HG02623 (cell line): ENCODE measurements around the gene THRSP.
"Not testable (repeated sequence)": the region's sequence is repeated elsewhere in the genome, so short reads cannot be mapped to it uniquely, and the experiment has no call there.

Source experiments
- ATAC-seq: cut with Tn5 transposase; IDR thresholded peaks from one replicate; pipeline ENCODE4 v1.9.1; 2021; ENCODE audit warnings: moderate library complexity; ENCODE audit not compliant: unreplicated experiment

The THRSP gene, protein sequence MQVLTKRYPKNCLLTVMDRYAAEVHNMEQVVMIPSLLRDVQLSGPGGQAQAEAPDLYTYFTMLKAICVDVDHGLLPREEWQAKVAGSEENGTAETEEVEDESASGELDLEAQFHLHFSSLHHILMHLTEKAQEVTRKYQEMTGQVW

DNA sequence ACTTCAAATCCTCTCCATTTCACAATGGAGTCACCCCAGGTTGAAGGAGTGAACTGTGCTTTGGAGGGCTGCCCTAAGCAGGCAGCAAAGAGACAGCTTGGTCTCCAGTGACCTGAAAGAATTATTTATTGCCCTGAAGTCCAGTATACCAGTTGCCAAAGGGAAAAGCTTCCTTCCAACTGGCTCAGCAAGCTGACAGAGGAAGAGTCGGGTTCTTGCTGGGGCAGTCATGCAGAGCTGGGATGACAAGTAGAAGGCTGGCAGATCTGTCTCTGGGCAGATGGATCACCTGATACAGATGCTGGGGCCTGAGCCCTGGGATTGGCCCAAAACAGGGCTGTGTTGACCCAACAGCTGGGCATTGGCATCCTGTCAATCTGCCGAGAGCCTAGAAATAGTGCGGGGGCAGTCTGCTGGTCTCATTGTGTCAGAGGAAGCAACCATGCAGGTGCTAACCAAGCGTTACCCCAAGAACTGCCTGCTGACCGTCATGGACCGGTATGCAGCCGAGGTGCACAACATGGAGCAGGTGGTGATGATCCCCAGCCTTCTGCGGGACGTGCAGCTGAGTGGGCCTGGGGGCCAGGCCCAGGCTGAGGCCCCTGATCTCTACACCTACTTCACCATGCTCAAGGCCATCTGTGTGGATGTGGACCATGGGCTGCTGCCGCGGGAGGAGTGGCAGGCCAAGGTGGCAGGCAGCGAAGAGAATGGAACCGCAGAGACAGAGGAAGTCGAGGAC is at the start of gene THRSP:
THRSP (plus strand) TSS at position 422 of the 742 bp plus-strand sequence; CDS start at position 443, 21 bp downstream.
- ATAC-seq, result no peak

DNA sequence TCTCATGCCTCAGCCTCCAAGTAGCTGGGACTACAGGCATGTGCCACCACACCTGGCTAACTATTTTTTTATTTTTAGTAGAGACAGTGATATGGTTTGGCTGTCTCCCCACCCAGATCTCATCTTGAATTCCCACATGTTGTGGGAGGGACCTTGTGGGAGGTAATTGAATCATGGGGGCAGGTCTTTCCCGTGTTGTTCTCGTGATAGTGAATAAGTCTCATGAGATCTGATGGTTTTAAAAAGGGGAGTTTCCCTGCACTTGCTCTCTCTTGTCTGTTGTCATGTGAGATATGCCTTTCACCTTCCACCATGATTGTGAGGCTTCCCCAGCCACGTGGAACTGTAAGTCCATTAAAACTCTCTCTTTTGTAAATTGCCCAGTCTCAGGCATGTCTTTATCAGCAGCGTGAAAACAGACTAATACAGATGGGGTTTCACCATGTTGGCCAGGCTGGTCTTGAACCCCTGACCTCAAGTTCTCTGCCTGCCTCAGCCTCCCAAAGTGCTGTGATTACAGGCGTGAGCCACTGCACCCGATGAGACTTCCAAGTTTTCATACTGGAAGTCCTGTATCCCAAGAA is 48.6 kb upstream of the THRSP start:
- not testable (repeated sequence) for ATAC-seq

DNA sequence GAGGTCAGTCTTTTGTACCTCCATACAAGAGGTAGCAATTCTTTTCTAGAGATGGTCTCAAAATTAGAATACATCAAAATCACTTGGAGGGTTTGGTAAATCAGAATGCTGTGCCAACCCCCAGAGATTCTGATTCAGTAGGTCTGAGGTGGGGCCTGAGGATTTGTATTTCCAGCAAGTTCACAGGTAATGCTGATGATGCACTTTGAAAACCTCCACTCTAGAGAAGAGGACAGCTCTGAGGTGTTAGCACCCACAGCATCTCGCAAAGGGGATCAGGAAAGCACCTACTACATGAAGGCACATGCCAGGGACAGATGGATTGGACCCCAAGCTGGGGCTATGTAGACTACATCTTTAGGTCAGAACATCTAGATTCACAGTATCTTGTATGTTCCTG is 47.8 kb upstream of the THRSP start:
- ATAC-seq, result no peak

DNA sequence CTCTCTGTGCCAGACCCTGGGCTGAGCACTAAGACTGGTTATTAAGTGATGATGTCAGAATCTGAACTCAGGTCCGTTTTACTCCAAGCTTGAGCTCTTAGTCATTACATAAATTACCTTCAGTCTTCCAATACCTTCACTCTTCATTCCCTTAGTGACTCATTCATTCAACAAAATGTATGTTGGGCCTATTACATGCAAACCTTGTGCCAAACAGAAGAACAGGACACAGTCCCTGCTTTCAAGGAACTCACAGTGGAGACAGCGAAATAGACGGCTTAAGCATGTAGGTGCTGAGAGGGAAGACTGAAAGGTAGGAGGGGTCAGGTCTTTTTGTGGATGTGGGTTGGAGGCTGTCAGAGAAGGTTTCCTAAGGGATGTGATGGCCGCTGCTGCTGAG is 43.9 kb upstream of the THRSP start:
- no peak for ATAC-seq

DNA sequence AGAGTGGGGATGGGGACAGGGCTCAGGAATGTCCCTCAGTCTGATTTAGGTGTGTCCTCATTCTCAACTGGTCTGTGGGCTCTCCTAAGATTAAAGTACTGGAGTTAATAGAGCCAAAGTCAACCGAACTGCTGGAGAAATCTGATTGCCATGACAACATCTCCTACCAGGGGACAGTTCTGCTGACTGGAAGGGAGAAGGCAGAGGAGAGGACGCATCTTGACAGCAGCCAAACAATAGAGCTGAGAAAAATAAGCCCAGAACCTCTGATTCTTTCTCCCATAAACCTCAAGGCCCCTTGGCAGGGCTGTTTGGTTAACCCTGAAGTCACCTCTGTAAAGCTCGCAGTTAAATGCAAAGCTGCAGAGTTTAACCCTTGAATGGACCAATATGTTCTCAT is 43.4 kb upstream of the THRSP start:
- ATAC-seq, result no peak

DNA sequence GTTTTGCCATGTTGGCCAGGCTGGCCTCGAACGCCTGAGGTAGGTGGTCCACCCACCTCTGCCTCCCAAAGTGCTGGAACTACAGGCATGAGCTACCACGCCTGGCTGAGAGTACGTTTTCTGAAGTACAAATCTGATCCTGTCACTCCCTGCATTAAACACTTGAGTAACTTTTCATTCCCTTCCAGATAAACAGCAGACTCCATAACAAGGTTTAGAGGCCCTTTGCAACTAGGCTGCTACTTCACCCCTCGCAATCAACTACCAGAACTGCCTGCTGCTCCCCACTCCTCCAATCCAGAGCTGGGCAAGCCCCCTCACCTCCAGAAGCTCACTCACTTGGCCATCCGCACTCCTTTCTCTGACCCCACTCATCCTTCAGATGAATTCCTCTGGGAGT is 42.0 kb upstream of the THRSP start:
- ATAC-seq, result no peak

DNA sequence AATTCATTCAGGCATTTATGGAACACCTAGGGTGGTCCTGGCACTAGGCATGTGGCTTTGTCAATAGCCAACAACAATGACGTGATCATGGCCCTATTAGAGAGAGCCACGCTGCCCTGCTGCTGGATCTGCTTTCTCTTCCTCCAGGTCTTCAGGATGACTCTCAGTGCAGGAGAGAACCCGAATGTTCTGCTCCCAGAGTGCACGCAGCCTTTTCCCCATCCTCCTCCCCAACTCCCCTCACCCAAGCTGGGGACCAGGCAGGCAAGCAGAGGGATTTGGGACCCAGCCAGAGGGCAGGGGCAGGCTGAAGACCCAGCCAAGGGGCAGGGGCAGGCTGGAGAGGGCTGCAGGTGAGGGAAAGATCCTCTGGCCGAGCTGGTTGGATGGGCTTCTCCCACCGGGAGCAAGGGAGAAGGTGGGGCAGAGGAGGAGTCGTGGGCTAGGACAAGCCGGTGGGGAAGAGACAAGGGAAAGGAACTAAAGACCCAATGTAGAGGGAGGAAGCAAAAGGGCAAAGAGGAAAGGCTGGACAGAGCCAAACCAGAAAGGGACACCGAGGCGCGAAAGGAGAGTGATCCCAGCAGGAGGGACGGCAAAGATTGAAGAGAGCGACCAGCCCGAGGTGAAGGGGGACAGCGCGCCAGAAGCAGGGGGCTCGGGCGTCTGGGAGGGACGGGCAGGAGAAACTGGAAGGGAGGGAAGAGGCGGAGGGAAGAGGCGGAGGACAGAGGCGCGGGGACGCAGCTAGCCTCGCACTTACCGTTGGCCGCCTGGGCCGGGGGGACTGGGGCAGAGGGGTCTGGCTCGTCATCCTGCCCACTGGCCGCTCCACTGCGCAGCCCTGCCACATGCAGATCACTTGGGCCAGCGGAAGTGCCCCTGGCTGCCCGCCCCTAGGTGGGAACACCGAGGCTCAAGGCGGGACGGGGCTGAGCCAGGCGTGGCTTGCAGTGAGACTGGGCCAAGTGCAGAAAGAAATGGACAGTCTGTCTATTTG is 41.0 kb upstream of the THRSP start, which contains the start of gene KCTD14:
KCTD14 (minus strand) TSS at position 880 of the 1,000 bp plus-strand sequence; CDS start at position 853, 27 bp downstream.
- ATAC-seq, result no peak

DNA sequence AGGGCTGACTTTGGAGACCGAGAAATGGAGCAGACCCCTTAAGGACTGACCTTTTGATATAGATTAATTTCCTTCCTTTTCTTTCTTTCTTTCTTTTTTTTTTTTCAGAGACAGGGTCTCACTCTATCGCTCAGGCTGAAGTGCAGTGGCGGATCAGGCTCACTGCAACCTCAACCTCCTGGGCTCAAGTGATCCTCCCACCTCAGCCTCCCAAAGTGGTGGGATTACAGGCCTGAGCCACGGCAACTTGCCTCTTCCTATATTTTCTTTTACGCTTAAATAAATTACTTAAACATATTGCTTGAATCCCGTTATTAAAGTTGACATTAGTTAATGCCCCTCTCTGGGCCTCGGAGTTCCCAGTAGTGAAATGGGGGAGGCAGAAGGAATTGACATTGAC is 40.2 kb upstream of the THRSP start:
- ATAC-seq, result no peak

DNA sequence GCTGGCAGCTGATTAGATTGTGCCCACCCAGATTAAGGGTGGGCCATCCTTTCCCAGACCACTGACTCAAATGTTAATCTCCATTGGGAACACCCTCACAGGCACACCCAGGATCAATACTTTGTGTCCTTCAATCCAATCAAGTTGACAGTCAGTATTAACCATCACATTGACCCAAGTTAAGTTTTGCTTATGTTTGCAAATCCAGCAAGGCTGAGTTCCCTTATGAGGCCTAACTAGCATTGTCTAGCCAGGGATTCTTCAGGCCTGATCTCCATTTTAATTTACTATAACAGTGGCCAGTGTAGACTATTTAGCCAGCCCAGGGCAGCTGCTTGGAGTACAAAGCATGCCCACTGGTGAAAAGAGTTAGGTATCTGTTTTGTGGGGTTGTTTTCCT is 38.3 kb upstream of the THRSP start:
- no peak for ATAC-seq

DNA sequence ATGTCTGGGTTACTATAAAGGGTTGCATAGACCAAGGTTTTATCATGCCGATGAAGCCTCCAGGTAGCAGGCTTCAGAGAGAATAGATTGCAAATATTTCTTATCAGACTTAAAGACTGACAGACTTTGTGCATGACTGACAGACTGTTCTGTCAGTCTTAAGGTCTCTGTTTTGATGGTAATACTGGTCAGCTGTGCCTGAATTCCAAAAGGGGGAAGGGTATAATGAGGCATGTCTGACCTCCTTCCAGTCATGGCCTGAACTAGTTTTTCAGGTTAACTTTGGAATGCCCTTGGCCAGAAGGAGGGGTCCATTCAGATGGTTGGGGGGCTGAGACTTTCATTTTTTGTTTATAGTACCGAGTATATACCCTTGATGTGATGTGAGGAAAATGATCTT is 35.9 kb upstream of the THRSP start:
- ATAC-seq, result no peak

DNA sequence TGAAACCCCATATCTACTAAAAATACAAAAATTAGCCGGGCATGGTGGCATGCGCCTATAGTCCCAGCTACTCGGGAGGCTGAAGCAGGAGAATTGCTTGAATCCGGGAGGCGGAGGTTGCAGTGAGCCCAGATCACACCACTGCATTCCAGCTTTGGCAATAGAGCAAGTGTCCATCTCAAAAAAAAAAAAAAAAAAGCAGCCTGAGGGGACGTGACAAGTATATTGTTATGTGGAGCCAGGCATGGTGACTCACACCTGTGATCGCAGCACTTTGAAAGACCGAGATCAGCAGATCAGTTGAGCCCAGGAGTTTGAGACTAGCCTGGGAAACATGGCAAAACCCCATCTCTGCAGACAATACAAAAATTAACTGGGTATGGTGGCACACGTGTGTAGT is 35.2 kb upstream of the THRSP start:
- not testable (repeated sequence) for ATAC-seq

DNA sequence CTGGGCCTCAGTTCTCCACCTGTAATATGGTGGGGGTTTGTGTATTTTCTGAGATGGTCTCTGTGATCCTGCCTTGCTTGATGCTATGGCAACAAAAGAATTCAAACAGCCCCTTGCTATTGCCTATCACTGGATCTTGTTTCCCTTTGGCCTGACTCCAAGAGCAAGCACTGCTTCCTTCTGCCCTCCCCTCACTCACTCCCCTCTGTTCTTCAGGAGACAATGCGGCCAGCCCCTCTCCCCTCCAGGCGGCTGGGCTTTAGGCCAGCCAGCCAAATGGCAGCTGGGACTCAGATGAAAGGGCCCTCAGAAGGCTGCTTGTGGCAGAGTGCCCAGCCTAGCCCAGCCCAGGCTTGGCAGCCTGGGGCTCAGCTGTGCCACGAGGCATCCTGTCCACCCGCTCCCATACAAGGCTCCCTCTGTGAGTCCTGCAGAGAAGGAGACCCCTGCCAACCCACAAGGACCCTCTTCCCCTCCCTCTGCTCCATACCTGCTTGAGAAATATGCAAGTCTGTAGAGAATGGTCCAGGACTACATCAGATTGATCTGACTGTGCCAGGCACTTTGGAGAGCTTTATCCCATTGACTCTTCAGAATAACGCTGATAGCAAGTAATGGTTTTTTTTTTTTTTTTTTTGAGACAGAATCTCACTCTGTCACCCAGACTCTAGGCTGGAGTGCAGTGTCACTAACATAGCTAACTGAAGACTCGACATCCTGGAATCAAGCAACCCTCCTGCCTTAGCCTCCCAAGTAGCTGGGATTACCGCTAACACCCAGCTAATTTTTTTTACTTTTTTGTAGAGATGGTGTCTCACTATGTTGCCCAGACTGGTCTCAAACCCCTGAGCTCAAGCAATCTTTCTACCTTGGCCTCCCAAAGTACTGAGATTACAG is 33.0 kb upstream of the THRSP start:
- no peak for ATAC-seq

DNA sequence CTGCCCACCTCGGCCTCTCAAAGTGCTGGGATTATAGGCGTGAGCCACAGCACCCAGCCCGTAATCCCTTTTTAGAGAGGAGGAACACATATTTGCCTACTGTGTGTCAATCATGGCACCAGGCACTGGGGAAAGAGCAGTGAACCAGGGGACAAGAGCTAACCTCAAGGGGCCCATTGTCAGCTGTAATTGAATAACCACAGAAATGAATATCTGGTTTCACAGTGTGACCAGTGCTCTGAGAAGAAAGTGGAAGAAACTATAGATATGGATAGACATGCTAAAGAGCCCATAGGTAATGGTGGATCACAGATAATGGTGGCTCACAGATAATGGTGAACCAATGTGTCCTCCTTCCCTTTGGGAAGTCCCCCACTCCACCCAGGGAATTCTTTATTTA is 32.0 kb upstream of the THRSP start:
- ATAC-seq, result no peak

DNA sequence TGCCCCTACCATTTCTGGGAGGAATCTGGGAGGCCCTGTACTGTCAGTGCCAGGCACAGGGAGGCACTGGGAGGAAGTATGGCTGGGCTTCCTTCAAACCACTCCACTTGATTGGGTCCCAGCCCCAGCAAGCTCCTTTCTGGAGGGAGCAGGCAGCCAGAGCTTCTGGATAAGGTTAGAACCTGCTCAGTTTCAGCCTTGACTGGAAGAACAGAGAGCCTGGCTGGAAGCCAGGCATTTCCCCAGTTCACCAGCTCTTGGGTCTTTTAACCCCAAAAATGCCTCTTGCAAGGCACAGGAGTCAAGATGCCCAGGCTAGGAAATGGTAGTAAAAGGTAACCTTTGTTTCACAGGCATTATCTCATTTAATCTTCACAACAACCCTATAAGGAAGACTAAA is 31.6 kb upstream of the THRSP start:
- ATAC-seq, result no peak

DNA sequence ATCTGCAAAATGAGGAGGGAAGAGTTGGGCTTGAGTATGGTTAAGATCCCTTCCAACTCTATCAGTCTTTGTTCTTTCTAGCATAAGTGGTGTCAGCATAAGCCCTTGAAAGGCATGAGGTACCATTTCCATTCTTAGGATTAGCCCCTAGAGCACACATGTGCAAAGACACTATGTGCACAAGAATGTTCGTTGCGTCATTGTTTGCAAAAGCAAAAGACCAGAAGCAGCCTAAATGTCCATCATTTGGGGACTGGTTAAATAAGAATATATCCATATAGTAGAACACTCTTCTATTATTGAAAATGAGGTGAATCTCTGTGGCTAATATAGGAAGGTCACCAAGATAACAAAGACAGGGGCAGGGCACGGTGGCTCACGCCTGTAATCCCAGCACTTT is 30.6 kb upstream of the THRSP start:
- no peak for ATAC-seq

DNA sequence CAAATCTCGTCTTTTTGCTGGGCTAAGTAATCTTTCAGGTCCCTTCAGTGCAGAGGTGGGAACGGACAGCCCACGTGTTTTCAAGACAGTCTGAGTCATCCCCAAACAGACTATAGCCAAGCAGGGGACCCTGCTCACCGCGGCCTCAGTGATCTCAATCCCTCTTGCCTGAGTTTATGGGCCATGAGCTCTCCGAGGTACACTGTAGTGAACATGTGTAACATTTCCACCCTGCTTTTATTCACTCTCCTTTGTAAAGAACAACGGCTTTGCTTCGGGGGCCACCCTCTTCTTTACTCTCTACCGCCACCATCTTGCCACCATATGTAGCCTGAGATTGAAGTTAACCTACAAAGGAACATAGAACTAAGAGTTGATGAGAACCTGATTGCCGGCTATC is 29.0 kb upstream of the THRSP start:
- ATAC-seq, result no peak

DNA sequence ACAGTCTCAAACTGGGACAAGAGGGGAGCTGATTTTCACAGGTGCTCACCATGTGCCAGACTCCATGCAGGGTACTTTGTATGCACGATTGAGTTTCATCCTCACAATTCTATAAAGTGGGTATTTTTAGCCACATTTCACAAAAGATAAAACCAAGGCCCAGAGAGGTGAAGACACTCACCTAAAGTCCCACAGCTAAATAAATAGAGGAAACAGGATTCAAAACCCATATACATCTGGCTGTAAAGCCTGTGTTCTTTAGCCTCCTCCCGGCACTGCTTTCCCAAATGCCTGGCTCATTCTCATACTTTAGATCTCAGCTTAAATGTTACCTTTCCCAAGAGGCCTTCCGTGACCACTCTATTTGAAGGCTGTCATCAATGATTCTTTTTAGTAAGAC is 27.3 kb upstream of the THRSP start:
- no peak for ATAC-seq

DNA sequence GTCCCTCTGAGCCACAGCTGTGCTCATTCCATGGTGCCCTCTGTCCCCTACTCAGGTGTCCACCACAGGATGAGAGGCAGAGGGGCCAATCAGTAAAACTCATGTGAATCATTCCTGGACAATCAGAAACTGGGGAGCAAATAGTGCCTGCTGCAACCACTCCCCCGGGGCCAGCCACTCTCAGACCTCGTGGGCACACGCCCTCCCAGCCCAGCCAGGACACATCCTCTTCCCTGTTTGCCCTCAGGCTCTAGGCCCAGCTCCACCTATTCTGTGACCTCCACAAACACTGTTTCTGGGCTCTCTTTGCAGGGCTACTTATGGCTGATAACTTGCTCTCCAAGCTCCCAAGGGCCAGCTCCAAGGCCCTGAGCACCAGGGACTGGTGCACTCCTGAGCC is 26.6 kb upstream of the THRSP start:
- ATAC-seq, result no peak

DNA sequence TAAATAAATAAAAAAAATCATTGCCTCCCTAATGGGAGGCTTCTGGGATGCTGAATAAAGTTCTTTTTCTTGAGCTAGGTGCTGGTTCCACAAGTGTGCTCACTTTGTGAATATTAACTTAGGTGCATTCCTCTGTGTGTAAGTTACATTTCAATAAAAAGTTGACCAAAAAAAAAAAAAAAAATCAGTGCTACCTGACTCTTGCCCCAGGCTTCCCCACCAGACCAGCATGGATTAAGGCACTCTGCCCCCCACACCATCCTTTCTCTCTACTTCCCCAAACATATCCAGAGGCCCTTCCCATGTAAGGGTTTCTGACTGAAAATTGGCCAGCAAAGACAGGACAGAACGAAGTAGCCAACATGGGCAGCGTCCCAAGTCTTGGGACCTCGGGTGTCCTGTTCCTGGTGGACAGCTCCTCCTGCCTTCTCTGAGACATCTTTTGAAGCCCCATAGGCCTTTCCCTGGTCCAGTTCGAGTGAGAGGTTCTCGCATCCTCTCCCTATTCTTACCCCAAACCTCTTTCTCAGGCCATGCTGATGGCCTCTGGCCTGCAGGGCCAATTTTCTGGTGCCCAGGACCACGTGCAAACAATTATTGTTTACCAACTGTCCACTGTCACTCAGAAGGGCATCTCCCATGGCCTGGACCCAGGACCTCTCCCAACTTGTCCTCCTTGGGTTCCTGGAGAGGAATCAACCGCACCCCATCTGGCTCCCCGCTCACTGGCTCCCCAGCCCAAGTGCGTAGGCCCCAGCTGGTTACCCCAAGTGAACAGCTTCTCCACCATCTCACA is 25.6 kb upstream of the THRSP start:
- no peak for ATAC-seq
